ENCODE results near the gene HINFP.

The HINFP gene

GRCh38 chr11:119121008-119121810 is at the start of gene HINFP:
Gene HINFP, plus strand, starts transcription at chr11:119121580. Its CDS starts 5,365 bp downstream, at chr11:119126945.
- Histone ChIP-seq H3K4me3 (peak within 1 kb of the TSS; percentile 70 to 91 (median 85)), H3K27ac (peak within 1 kb of the TSS; percentile 49 to 94 (median 84))

- Histone ChIP-seq H3K27ac (no peak overlapping the region), H3K4me3 (no peak overlapping the region)
Measured at GRCh38 chr11:119077839-119078238, 43.5 kb upstream of the HINFP start.

GRCh38 chr11:119078675-119079420 is 42.5 kb upstream of the HINFP start:
- Histone ChIP-seq H3K27ac (no peak overlapping the region), H3K4me3 (no peak overlapping the region)

- Histone ChIP-seq H3K27ac (peak overlapping the region in 2 of 21 experiments; percentile 15 to 22), H3K4me3 (no peak overlapping the region)
Measured at GRCh38 chr11:119081682-119082260, 39.6 kb upstream of the HINFP start.

- Histone ChIP-seq H3K4me3 (peak within 1 kb of the TSS; percentile 47 to 79 (median 60)), H3K27ac (peak within 1 kb of the TSS; percentile 58 to 95 (median 84))
Measured at GRCh38 chr11:119084663-119085436, 36.5 kb upstream of the HINFP start, which contains the start of gene HMBS. Gene HMBS, plus strand, starts transcription at chr11:119084881. Its CDS starts 153 bp downstream, at chr11:119085034.

GRCh38 chr11:119085437-119085847 is 35.9 kb upstream of the HINFP start:
- H3K27ac ChIP-seq: peak overlapping the region in 20 of 21 experiments; percentile 60 to 95 (median 84)
- H3K4me3 ChIP-seq: peak overlapping the region; percentile 47 to 79 (median 60)

DNA sequence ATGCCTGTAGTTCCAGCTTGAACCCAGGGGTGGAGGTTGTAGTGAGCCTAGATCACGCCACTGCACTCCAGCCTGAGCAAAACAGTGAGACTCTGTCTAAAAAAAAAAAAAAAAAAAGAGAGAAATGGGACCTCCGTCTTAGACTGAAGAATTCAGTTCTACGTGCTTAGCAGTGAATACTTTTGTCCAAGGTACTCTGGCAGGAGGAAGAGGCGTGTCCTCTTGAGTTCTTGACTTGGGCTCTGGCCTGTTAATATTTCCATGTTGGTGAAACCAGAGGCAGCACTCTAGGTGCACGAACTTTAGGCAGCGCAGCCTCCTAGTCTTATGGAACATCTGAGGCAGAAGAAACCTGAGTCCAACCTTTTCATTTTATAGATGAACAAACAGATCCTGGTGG is 34.3 kb upstream of the HINFP start:
- H3K27ac ChIP-seq: no peak overlapping the region

GRCh38 chr11:119087747-119088241 is 33.6 kb upstream of the HINFP start:
- Histone ChIP-seq H3K27ac (no peak overlapping the region), H3K4me3 (no peak overlapping the region)

More for the DNA sequence above, 34.3 kb upstream of the HINFP start:
- H3K4me3 ChIP-seq: no peak overlapping the region

DNA sequence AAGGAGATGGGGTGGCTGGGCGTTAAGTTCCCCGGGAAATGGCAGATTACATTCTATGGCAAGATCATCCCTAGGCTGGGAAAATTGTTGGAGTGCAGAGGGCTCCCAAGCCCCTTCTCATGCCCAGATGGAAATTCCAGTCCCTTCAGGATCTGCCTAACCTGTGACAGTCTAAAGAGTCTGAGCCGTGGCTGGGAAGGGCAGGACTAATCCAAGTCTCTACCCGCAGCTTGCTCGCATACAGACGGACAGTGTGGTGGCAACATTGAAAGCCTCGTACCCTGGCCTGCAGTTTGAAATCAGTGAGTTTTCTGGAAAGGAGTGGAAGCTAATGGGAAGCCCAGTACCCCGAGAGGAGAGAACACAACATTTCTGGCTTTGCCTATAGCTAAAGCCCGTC is 33.0 kb upstream of the HINFP start:
- Histone ChIP-seq H3K4me3 (no peak overlapping the region), H3K27ac (no peak overlapping the region)

- H3K27ac ChIP-seq: no peak overlapping the region
- H3K4me3 ChIP-seq: no peak overlapping the region
Measured at GRCh38 chr11:119089319-119089718, 32.1 kb upstream of the HINFP start.

DNA sequence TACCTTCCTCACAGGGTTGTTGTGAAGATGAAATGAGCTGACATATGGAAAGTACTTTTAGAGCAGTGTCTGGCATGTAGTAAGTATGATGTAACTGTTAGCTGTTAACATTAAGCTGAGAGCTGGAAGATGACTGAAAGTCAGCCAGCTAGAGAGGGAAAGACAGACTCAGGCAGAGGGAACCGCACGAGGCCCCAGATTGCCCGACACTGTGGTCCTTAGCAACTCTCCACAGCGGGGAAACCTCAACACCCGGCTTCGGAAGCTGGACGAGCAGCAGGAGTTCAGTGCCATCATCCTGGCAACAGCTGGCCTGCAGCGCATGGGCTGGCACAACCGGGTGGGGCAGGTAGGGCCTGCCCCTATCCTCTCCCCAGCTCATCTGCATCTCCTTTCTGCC is 30.2 kb upstream of the HINFP start:
- Histone ChIP-seq H3K27ac (no peak overlapping the region), H3K4me3 (no peak overlapping the region)

DNA sequence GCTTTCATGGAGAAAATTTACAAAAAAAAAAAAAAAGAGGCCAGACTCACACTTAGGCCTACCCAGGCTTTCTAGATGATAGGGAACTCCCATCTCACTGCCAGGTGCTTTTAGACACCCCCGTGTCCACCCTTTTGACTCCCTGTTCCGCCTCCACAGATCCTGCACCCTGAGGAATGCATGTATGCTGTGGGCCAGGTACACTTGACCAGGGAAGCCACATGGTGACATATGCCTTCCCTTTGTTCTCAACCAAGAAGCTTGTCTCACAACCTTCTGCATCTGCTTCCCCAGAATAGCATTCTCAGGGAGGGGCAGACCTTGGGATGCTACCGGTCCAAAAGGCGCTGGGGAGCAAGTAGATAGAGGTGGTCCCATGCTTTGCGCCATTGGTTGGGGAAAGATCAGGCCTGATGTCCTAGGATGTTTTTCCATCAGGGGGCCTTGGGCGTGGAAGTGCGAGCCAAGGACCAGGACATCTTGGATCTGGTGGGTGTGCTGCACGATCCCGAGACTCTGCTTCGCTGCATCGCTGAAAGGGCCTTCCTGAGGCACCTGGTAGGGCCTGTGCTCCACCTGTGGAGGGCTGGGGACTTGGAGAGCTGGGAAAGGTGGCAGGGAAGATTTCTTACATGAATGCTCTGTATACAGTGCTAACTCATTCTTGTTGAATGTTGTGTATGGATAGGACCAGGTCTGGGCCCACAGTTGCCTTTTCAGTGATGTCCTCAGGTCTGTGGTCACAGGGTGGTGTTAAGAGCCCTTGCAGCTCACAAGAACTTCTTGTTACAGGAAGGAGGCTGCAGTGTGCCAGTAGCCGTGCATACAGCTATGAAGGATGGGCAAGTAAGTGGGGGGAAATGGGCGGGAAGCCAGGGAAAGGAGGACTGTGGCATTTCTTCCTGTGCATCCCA is 29.2 kb upstream of the HINFP start:
- no peak overlapping the region for H3K4me3 ChIP-seq
- peak overlapping the region in 4 of 21 experiments; percentile 6 to 92 (median 32) for H3K27ac ChIP-seq

DNA sequence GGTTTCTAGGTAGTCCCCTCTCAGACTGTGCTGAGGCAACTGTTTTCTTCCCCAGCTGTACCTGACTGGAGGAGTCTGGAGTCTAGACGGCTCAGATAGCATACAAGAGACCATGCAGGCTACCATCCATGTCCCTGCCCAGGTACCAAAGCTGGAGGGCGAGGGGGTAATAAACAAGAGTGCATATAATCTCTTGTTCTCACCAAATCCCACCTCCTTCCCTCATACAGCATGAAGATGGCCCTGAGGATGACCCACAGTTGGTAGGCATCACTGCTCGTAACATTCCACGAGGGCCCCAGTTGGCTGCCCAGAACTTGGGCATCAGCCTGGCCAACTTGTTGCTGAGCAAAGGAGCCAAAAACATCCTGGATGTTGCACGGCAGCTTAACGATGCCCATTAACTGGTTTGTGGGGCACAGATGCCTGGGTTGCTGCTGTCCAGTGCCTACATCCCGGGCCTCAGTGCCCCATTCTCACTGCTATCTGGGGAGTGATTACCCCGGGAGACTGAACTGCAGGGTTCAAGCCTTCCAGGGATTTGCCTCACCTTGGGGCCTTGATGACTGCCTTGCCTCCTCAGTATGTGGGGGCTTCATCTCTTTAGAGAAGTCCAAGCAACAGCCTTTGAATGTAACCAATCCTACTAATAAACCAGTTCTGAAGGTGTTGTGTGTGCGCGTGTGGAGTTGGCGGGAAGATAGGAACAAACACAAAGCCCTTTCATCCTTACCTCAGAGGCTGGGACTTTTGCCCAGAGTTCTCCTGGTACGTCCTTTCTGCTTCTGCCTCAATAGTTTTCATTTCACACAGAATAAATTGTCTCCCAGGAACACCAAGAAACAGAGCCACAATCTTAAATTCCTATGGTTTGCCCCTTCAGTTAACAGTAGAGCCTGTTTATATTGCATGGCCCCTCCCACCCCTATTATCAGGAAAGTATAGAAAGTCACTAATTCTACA is 28.2 kb upstream of the HINFP start:
- H3K4me3 ChIP-seq: peak overlapping the region in 5 of 7 experiments; percentile 76 to 93 (median 84)
- H3K27ac ChIP-seq: peak overlapping the region in 16 of 21 experiments; percentile 12 to 97 (median 90)

DNA sequence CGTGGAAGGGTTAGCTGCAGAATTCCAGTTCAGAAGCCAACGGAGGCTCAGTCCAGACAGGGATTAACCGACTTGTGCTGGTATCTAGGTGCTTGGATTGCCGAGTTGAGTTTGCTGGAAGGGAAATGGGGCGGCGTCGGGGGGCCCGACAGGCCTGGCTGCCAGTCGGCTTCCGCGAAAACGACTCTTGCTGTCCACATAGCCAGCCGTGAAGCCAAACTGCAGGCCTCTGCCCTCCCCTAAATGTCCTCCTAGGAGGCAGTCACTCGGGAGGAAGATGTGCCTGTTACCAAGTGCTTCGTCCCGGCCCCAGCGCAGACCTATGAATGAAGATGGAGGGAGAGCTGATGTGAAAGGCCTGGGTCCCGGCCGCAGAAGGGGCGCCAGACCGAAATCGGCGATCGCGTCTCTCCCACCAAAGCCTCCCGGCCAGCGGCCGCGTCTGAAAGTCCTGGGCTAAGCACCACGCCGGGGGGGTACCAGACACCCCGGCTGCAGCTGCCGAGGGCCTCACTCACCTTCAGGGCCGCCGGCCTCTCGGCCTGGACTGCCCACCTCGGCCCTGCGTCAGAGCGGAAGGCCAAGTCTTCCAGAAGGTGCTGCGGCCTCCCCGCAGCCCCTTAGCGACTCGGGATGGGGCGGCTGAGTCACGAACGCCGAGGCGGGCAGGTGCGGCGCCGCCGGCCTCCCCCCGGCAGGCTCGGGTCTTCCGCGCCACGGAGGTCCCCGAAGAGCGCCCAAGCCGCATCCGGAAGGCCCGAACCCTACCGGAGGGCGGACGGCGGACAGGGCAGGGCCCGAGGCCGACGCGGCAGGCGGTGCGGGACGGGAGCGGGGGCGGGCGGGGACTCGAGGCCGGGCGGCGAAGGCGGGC is 27.2 kb upstream of the HINFP start:
- peak overlapping the region; percentile 44 to 97 (median 89) for H3K27ac ChIP-seq
- H3K4me3 ChIP-seq: peak overlapping the region; percentile 56 to 93 (median 83)

DNA sequence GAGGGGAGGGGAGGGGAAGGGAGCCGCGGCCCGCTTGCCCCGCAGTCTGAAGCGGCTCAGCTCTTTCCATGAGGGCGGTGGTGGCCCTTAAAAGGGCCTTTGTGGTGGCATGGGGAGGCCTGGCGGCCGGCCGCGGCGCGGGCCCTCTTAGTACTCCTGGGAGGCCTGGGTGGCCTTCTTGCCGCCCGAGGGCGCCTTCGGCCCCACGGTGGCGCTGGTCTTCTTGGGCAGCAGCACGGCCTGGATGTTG is 26.6 kb upstream of the HINFP start:
- Histone ChIP-seq H3K4me3 (peak overlapping the region; percentile 56 to 93 (median 83)), H3K27ac (peak overlapping the region; percentile 44 to 97 (median 89))
